Breast epithelium (tissue), 4 donors: Measurements from ENCODE around the gene IL17RD. TPM values are rescaled to one million over a fixed set of nuclear protein-coding genes. Genes with fewer than 3 reads are reported as not detected.

Source experiments
- DNase-seq, 2 donors: peaks; one replicate each; pipeline ENCODE4 v3.0.0-alpha.2; 2019; ENCODE audit warnings: low spot score in 2 of 2
- H3K27ac ChIP-seq, 2 donors: fragments of 200-600 bp; sonication (generic) in 1 of 2; one replicate each; pipeline ENCODE4 v1.5.1; 2016 to 2019; ENCODE audit warnings: mild to moderate bottlenecking in 1 of 2
- H3K27me3 ChIP-seq, 2 donors: fragments of 200-600 bp; sonication (generic) in 1 of 2; one replicate each; pipeline versions ENCODE4 v1.5.1 to v1.6.0; 2017 to 2019; ENCODE audit warnings: control low read depth in 1 of 2, mild to moderate bottlenecking in 1 of 2
- H3K36me3 ChIP-seq: fragments of 200-600 bp; one replicate; pipeline ENCODE4 v1.5.1; 2019
- H3K4me1 ChIP-seq, 2 donors: fragments of 200-600 bp; sonication (generic); one replicate each; pipeline ENCODE4 v1.5.1; 2016 to 2019; ENCODE audit warnings: control low read depth in 1 of 2
- H3K4me3 ChIP-seq, 3 donors: fragments of 200-600 bp; sonication (generic); 1 replicate in 2 of 3; 2 replicates in 1 of 3; pipeline ENCODE4 v1.5.1; 2016 to 2019; ENCODE audit warnings: mild to moderate bottlenecking in 3 of 3, moderate library complexity in 2 of 3
- H3K9me3 ChIP-seq, 2 donors: fragments of 200-600 bp; sonication (generic) in 1 of 2; one replicate each; pipeline ENCODE4 v1.5.1; 2016 to 2019; ENCODE audit warnings: control low read depth in 1 of 2
- CTCF ChIP-seq, 3 donors: fragments of 450-650 bp; IDR thresholded peaks; one replicate each; pipeline ENCODE4 v1.5.1; 2016 to 2017; ENCODE audit warnings: antibody characterized with exemption in 3 of 3, mild to moderate bottlenecking in 3 of 3, moderate library complexity in 3 of 3
- POLR2A ChIP-seq: fragments of 450-650 bp; IDR thresholded peaks from one replicate; pipeline ENCODE4 v1.6.1; 2016; ENCODE audit warnings: antibody characterized with exemption, mild to moderate bottlenecking, moderate library complexity
- POLR2AphosphoS5 ChIP-seq, 3 donors: sonication (generic); formaldehyde crosslinking; IDR thresholded peaks; one replicate each; pipeline ENCODE4 v1.6.1; 2017; ENCODE audit warnings: antibody characterized with exemption in 3 of 3
- intact Hi-C: fragments of 100-400 bp; cut with DNase I; formaldehyde crosslinking; loops from one replicate; pipeline ENCODE4 v1.15.1; 2023; ENCODE audit warnings: low total_unique reads
- total RNA-seq, 3 donors: library from RNA; depleted of rRNA; stranded (reverse); fragments of >200 nt; gene quantifications; one replicate each; pipeline ENCODE4 v1.1.0, GENCODE V29; 2016

The IL17RD gene
- total RNA-seq, 3 donors from 2014 or later, result 3.0 to 31.8 (median 31.0) TPM

GRCh38 chr3:57081173-57081572 lies 84.0 kb downstream of the IL17RD start:
- no peak for TF ChIP-seq CTCF (IDR thresholded peaks at IDR 0.05)
- TF ChIP-seq POLR2AphosphoS5 (IDR thresholded peaks at IDR 0.05), result no peak
- no peak for TF ChIP-seq POLR2A
- no peaks in the 10 kb centered on the region for H3K27me3 ChIP-seq
- intact Hi-C loops, result no loop called here
- H3K4me3 ChIP-seq, result no peak overlapping the region
- H3K27ac ChIP-seq, result no peak overlapping the region
- no peaks in the 10 kb centered on the region for H3K36me3 ChIP-seq
- H3K4me1 ChIP-seq, result no peaks in the 10 kb centered on the region
- DNase-seq, result no peak
- H3K9me3 ChIP-seq, result no peaks in the 10 kb centered on the region

GRCh38 chr3:57080171-57080570 lies 85.0 kb downstream of the IL17RD start:
- Histone ChIP-seq H3K27ac (no peak overlapping the region), H3K9me3 (no peaks in the 10 kb centered on the region), H3K4me3 (no peak overlapping the region), H3K27me3 (no peaks in the 10 kb centered on the region), H3K4me1 (no peaks in the 10 kb centered on the region), H3K36me3 (no peaks in the 10 kb centered on the region)
- intact Hi-C loops, result no loop called here
- no peak for DNase-seq
- TF ChIP-seq POLR2AphosphoS5 (IDR thresholded peaks at IDR 0.05), result no peak
- TF ChIP-seq POLR2A, result no peak
- TF ChIP-seq CTCF (IDR thresholded peaks at IDR 0.05), result no peak

GRCh38 chr3:57079474-57079831 lies 85.7 kb downstream of the IL17RD start:
- TF ChIP-seq CTCF (IDR thresholded peaks at IDR 0.05) (no peak), POLR2A (no peak), POLR2AphosphoS5 (IDR thresholded peaks at IDR 0.05) (no peak)
- no peaks in the 10 kb centered on the region for H3K27me3 ChIP-seq
- H3K4me3 ChIP-seq, result peak overlapping the region; percentile 84 to 86 (median 85)
- no peaks in the 10 kb centered on the region for H3K9me3 ChIP-seq
- no peaks in the 10 kb centered on the region for H3K36me3 ChIP-seq
- peak in 1 of 2 donors; percentile 54 for DNase-seq
- intact Hi-C loops, result loop anchor here (10.0 kb wide), 1 partner anchor 65 kb away; no protein-coding TSS in a partner anchor
- peak overlapping the region; percentile 64 to 76 for H3K27ac ChIP-seq
- no peaks in the 10 kb centered on the region for H3K4me1 ChIP-seq

GRCh38 chr3:57078635-57079473 lies 86.3 kb downstream of the IL17RD start:
- no peaks in the 10 kb centered on the region for H3K4me1 ChIP-seq
- H3K27ac ChIP-seq, result peak overlapping the region; percentile 76 to 78
- intact Hi-C loops, result loop anchor here (10.0 kb wide), 1 partner anchor 64 kb away; no protein-coding TSS in a partner anchor
- no peaks in the 10 kb centered on the region for H3K27me3 ChIP-seq
- H3K4me3 ChIP-seq, result peak overlapping the region; percentile 84 to 86 (median 85)
- no peaks in the 10 kb centered on the region for H3K36me3 ChIP-seq
- DNase-seq, result peak; percentile 29 to 59
- TF ChIP-seq CTCF (IDR thresholded peaks at IDR 0.05) (no peak), POLR2AphosphoS5 (IDR thresholded peaks at IDR 0.05) (no peak), POLR2A (no peak)
- H3K9me3 ChIP-seq, result no peaks in the 10 kb centered on the region

GRCh38 chr3:57078344-57078634 lies 86.9 kb downstream of the IL17RD start:
- intact Hi-C loops, result loop anchor here (10.0 kb wide), 1 partner anchor 63 kb away; no protein-coding TSS in a partner anchor
- DNase-seq, result peak; percentile 55 to 66
- Histone ChIP-seq H3K4me3 (peak overlapping the region; percentile 84 to 86 (median 85)), H3K36me3 (no peaks in the 10 kb centered on the region), H3K27me3 (no peaks in the 10 kb centered on the region), H3K9me3 (no peaks in the 10 kb centered on the region), H3K27ac (peak overlapping the region; percentile 76 to 78), H3K4me1 (no peaks in the 10 kb centered on the region)
- TF ChIP-seq POLR2AphosphoS5 (IDR thresholded peaks at IDR 0.05), result peak in 1 of 3 donors; percentile 39
- no peak for TF ChIP-seq POLR2A
